ENCODE data around the gene TBCCD1. TPM values are rescaled to one million over a fixed set of nuclear protein-coding genes. Genes with fewer than 3 reads are reported as not detected.

The TBCCD1 gene
- total and polyA plus RNA-seq, 2 of the 8 experiments (the other 6 are each of a cell fraction or from before 2014, with no cell fraction given), result 11.3 to 13.9 TPM

DNA sequence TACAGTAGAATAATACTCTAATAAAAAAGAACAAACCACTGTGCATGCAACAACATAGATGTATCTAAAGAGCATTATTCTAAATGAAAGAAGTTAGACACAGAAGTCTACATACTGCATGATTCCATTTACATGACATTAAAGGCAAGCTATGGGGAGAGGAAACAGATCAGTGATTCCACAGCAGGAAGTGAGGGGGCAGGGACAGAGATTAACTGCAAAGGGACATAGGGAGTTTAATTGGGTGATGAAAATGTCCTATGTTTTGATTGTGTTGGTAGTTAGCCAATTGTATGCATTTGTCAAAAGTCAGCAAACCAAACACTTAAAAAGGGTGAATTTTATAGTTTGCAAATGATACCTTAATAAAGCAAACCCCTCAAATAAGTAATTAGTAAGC is 36.7 kb downstream of the TBCCD1 start:
- H3K4ac ChIP-seq (replicated peaks; ENCODE audit: insufficient read length, low read depth, low read length), result no peak overlapping the region
- no peak overlapping the region for H3K56ac ChIP-seq (replicated peaks; ENCODE audit: insufficient read length, low read depth, low read length)
- no peak overlapping the region for H4K91ac ChIP-seq (replicated peaks; ENCODE audit: insufficient read length, low read length)
- H3K4me3 ChIP-seq (ENCODE audit: extremely low read depth in 1 of 4, insufficient read depth in 2 of 4, low read depth in 3 of 4, low read length in 4 of 4), result no peak overlapping the region
- no peak overlapping the region for H3K14ac ChIP-seq (ENCODE audit: insufficient read length)
- H3K9ac ChIP-seq (replicated peaks in 1 of 4; ENCODE audit: extremely low read depth in 1 of 4, low read depth in 3 of 4, low read length in 3 of 4), result no peak overlapping the region
- H2AK5ac ChIP-seq (ENCODE audit: low read depth, low read length), result no peak overlapping the region
- H2BK20ac ChIP-seq (ENCODE audit: low read length), result no peak overlapping the region
- no peaks in the 10 kb centered on the region for H3K23me2 ChIP-seq (ENCODE audit: low read depth, low read length)
- no peak overlapping the region for H2BK12ac ChIP-seq (ENCODE audit: low read depth, low read length)
- H4K5ac ChIP-seq (ENCODE audit: insufficient read length, low read depth, low read length), result no peak overlapping the region
- H3K79me1 ChIP-seq (ENCODE audit: low read depth, low read length), result no peaks in the 10 kb centered on the region
- 0 out of 7 replicates have a peak, but pooled peaks cover 0 to 3% (median 0%) of the 10 kb centered on the region in 4 experiments for H3K4me1 ChIP-seq (replicated peaks in 1 of 4; ENCODE audit: control insufficient read depth in 3 of 4, insufficient read depth in 4 of 4, low read length in 3 of 4)
- ChIA-PET POLR2A (ENCODE audit: partially characterized antibody) (no interaction called here), CTCF (ENCODE audit: partially characterized antibody) (interaction anchor here (1.4 to 5.2 kb wide), 5 partner anchors 9 to 586 kb away, joined by 4 to 55 read pairs (median 7); no protein-coding TSS in a partner anchor)
- H4K20me1 ChIP-seq (replicated peaks in 1 of 2; ENCODE audit: control insufficient read depth in 1 of 2, insufficient read depth in 2 of 2, low read length in 2 of 2), result no peaks in the 10 kb centered on the region
- no peak overlapping the region for H3K4me2 ChIP-seq (ENCODE audit: insufficient read depth in 1 of 2, low read depth in 2 of 2, low read length in 2 of 2)
- peaks cover 0 to 1% (median 0%) of the 10 kb centered on the region in 4 experiments; a peak in 2 of 7 replicates for H3K27me3 ChIP-seq (replicated peaks in 1 of 4; ENCODE audit: control insufficient read depth in 3 of 4, extremely low read depth in 1 of 4, insufficient read depth in 3 of 4, low read length in 3 of 4)
- TF ChIP-seq HDAC6 (IDR thresholded peaks at IDR 0.05; ENCODE audit: low read depth, low read length) (no peak), EZH2 (IDR thresholded peaks at IDR 0.05; ENCODE audit: low read depth, low read length, severe bottlenecking) (no peak), TCF12 (IDR thresholded peaks at IDR 0.05; ENCODE audit: low read depth, low read length) (no peak), GTF2F1 (IDR thresholded peaks at IDR 0.05; ENCODE audit: borderline replicate concordance, low read depth, low read length) (no peak), RXRA (IDR thresholded peaks at IDR 0.05; ENCODE audit: insufficient read depth, low read depth, low read length) (no peak)
- TF ChIP-seq, protein P1, sequence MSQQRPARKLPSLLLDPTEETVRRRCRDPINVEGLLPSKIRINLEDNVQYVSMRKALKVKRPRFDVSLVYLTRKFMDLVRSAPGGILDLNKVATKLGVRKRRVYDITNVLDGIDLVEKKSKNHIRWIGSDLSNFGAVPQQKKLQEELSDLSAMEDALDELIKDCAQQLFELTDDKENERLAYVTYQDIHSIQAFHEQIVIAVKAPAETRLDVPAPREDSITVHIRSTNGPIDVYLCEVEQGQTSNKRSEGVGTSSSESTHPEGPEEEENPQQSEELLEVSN (IDR thresholded peaks at IDR 0.05), result no peak
- H3K36me3 ChIP-seq (ENCODE audit: control insufficient read depth in 2 of 4, insufficient read depth in 4 of 4, low read length in 3 of 4), result no peaks in the 10 kb centered on the region
- no peak for FAIRE-seq
- H3K18ac ChIP-seq (ENCODE audit: extremely low read depth, low read length), result no peak overlapping the region
- no peak overlapping the region for H2AFZ ChIP-seq (ENCODE audit: low read length)
- no peaks in the 10 kb centered on the region for H3K9me3 ChIP-seq (ENCODE audit: insufficient read depth in 2 of 2, low read depth in 1 of 2, low read length in 1 of 2)
- no peak for DNase-seq (ENCODE audit: low read depth in 1 of 2, low spot score in 2 of 2)
- no peaks in the 10 kb centered on the region for H3K79me2 ChIP-seq (ENCODE audit: control insufficient read depth in 1 of 2, insufficient read depth in 2 of 2, low read length in 2 of 2)
- H2BK120ac ChIP-seq (replicated peaks; ENCODE audit: low read depth, low read length), result no peak overlapping the region
- no peak overlapping the region for H2BK5ac ChIP-seq (ENCODE audit: low read depth, low read length)
- no peak overlapping the region for H4K8ac ChIP-seq (ENCODE audit: extremely low read depth, insufficient read depth, low read length)
- no peak overlapping the region for H3K23ac ChIP-seq (ENCODE audit: insufficient read length)
- H3K27ac ChIP-seq (ENCODE audit: low read depth, low read length), result no peak overlapping the region
- H2BK15ac ChIP-seq (ENCODE audit: low read length), result no peak overlapping the region
